Glutamatergic neuron (in vitro differentiated cells): ENCODE results near the gene COL4A6. TPM values are rescaled to one million over a fixed set of nuclear protein-coding genes. Genes with fewer than 3 reads are reported as not detected.

ENCODE experiments used
- DNase-seq: peaks from one replicate; pipeline ENCODE4 v3.0.0; 2022
- H3K27ac Mint-ChIP-seq: one replicate; pipeline ENCODE4 v1.8.0; 2020; ENCODE audit warnings: mild to moderate bottlenecking, mixed read lengths, inconsistent platforms; ENCODE audit not compliant: unreplicated experiment
- H3K27me3 Mint-ChIP-seq: one replicate; pipeline ENCODE4 v1.8.0; 2020; ENCODE audit warnings: mild to moderate bottlenecking, moderate library complexity, mixed read lengths, inconsistent platforms; ENCODE audit not compliant: unreplicated experiment
- H3K36me3 Mint-ChIP-seq: one replicate; pipeline ENCODE4 v1.8.0; 2020; ENCODE audit warnings: mild to moderate bottlenecking, mixed read lengths, inconsistent platforms; ENCODE audit not compliant: unreplicated experiment
- H3K4me1 Mint-ChIP-seq: one replicate; pipeline ENCODE4 v1.8.0; 2020; ENCODE audit warnings: mild to moderate bottlenecking, low read depth, mixed read lengths, inconsistent platforms; ENCODE audit not compliant: unreplicated experiment
- H3K4me3 Mint-ChIP-seq: one replicate; pipeline ENCODE4 v1.8.0; 2020; ENCODE audit warnings: mild to moderate bottlenecking, mixed read lengths, inconsistent platforms; ENCODE audit not compliant: unreplicated experiment
- H3K9me3 Mint-ChIP-seq: one replicate; pipeline ENCODE4 v1.8.0; 2020; ENCODE audit warnings: mild to moderate bottlenecking, moderate library complexity, mixed read lengths, inconsistent platforms; ENCODE audit not compliant: unreplicated experiment
- CTCF ChIP-seq: fragments of 200-600 bp; sonication (generic); IDR thresholded peaks from one replicate; pipeline ENCODE4 v1.5.0; 2021; ENCODE audit not compliant: partially characterized antibody, unreplicated experiment
- total RNA-seq: library from RNA; stranded (reverse); fragmentation: NEBNext Ultra II Directional; extraction: Animal tissue kit (Norgen Biotek cat#: 25700); gene quantifications from one replicate; pipeline ENCODE4 v1.2.1, GENCODE V29; 2021; ENCODE audit not compliant: unreplicated experiment

COL4A6 gene
- total RNA-seq, 1 donor from 2014 or later = 0.05 TPM

GRCh38 chrX:108130889-108131288 lies 307.3 kb downstream of the COL4A6 start:
- no peaks in the 10 kb centered on the region for H3K36me3 Mint-ChIP-seq
- H3K9me3 Mint-ChIP-seq = no peaks in the 10 kb centered on the region
- no peak for TF ChIP-seq CTCF
- H3K27me3 Mint-ChIP-seq = no peaks in the 10 kb centered on the region
- H3K4me1 Mint-ChIP-seq = no peaks in the 10 kb centered on the region
- no peak for DNase-seq
- H3K4me3 Mint-ChIP-seq = no peak overlapping the region
- no peak overlapping the region for H3K27ac Mint-ChIP-seq

- no peak overlapping the region for H3K27ac Mint-ChIP-seq
- no peak for TF ChIP-seq CTCF
- no peaks in the 10 kb centered on the region for H3K27me3 Mint-ChIP-seq
- no peaks in the 10 kb centered on the region for H3K4me1 Mint-ChIP-seq
- H3K9me3 Mint-ChIP-seq = no peaks in the 10 kb centered on the region
- no peak for DNase-seq
- H3K4me3 Mint-ChIP-seq = no peak overlapping the region
- no peaks in the 10 kb centered on the region for H3K36me3 Mint-ChIP-seq
Observed at GRCh38 chrX:108127152-108127551, 311.1 kb downstream of the COL4A6 start.

GRCh38 chrX:108126661-108127060 lies 311.6 kb downstream of the COL4A6 start:
- Mint-ChIP-seq H3K27ac (no peak overlapping the region), H3K27me3 (no peaks in the 10 kb centered on the region), H3K36me3 (no peaks in the 10 kb centered on the region), H3K9me3 (no peaks in the 10 kb centered on the region), H3K4me1 (no peaks in the 10 kb centered on the region), H3K4me3 (no peak overlapping the region)
- TF ChIP-seq CTCF = no peak
- DNase-seq = no peak

GRCh38 chrX:108123591-108124366 lies 314.4 kb downstream of the COL4A6 start:
- no peaks in the 10 kb centered on the region for H3K4me1 Mint-ChIP-seq
- no peak overlapping the region for H3K27ac Mint-ChIP-seq
- H3K4me3 Mint-ChIP-seq = no peak overlapping the region
- TF ChIP-seq CTCF = no peak
- no peaks in the 10 kb centered on the region for H3K9me3 Mint-ChIP-seq
- no peak for DNase-seq
- no peaks in the 10 kb centered on the region for H3K36me3 Mint-ChIP-seq
- no peaks in the 10 kb centered on the region for H3K27me3 Mint-ChIP-seq

- DNase-seq = no peak
- H3K36me3 Mint-ChIP-seq = no peaks in the 10 kb centered on the region
- no peaks in the 10 kb centered on the region for H3K4me1 Mint-ChIP-seq
- no peak overlapping the region for H3K27ac Mint-ChIP-seq
- no peak for TF ChIP-seq CTCF
- no peaks in the 10 kb centered on the region for H3K27me3 Mint-ChIP-seq
- H3K4me3 Mint-ChIP-seq = no peak overlapping the region
- no peaks in the 10 kb centered on the region for H3K9me3 Mint-ChIP-seq
Observed at GRCh38 chrX:108122748-108123147, 315.5 kb downstream of the COL4A6 start.
